A549 (cell line): ENCODE data around the gene FOLR2.

ENCODE experiments used
- CHD2 ChIP-seq: fragments of 150-350 bp; IDR thresholded peaks from 2 replicates; pipeline ENCODE4 v1.6.1; 2014; ENCODE audit warnings: low read length; ENCODE audit not compliant: partially characterized antibody
- CTCF ChIP-seq: fragments of >200 bp; sonication (Bioruptor Twin); formaldehyde crosslinking; IDR thresholded peaks from 3 replicates; pipeline ENCODE4 v1.5.1; 2016
- EP300 ChIP-seq, 2 experiments: fragments of >200 bp; sonication (Bioruptor Twin); formaldehyde crosslinking; IDR thresholded peaks; 2 replicates in 1 of 2; 3 replicates in 1 of 2; pipeline ENCODE4 v1.6.1; 2016 to 2017
- FOSL2 ChIP-seq, 2 experiments: fragments of 450-650 bp in 1 of 2; fragments of >200 bp in 1 of 2; sonication (Bioruptor Twin) in 1 of 2; formaldehyde crosslinking; IDR thresholded peaks; 2 replicates each; pipeline versions ENCODE4 v1.5.0 to v1.6.1; 2016 to 2020; ENCODE audit warnings: mild to moderate bottlenecking in 1 of 2, moderate library complexity in 1 of 2
- GATA3 ChIP-seq: IDR thresholded peaks from 2 replicates; pipeline ENCODE4 v1.6.1; 2012; ENCODE audit warnings: borderline replicate concordance
- HOXA7 ChIP-seq: fragments of 250-450 bp; sonication (Bioruptor Pico); IDR thresholded peaks from 2 replicates; pipeline ENCODE4 v1.5.0; 2020; ENCODE audit warnings: mild to moderate bottlenecking, moderate library complexity
- MAX ChIP-seq: IDR thresholded peaks from 2 replicates; pipeline ENCODE4 v1.6.1; 2012
- MYC ChIP-seq: IDR thresholded peaks from 2 replicates; pipeline ENCODE4 v1.6.1; 2012; ENCODE audit warnings: mild to moderate bottlenecking, inconsistent platforms, low read length, improper control_type of control experiment, borderline replicate concordance
- POLR2A ChIP-seq: IDR thresholded peaks from 2 replicates; pipeline ENCODE4 v1.6.1; 2012; ENCODE audit warnings: mild to moderate bottlenecking, low read length
- TF ChIP-seq, protein P1 (sequence below): IDR thresholded peaks from 2 replicates; pipeline ENCODE4 v1.6.1; 2012; ENCODE audit warnings: low read depth, borderline replicate concordance

GRCh38 chr11:72233056-72233772, 16.6 kb downstream of the FOLR2 start:
- TF ChIP-seq, protein P1, sequence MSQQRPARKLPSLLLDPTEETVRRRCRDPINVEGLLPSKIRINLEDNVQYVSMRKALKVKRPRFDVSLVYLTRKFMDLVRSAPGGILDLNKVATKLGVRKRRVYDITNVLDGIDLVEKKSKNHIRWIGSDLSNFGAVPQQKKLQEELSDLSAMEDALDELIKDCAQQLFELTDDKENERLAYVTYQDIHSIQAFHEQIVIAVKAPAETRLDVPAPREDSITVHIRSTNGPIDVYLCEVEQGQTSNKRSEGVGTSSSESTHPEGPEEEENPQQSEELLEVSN, result no peak
- TF ChIP-seq GATA3 (no peak), CTCF (no peak), FOSL2 (IDR thresholded peaks at IDR 0.05) (no peak), FOSL2 (CRISPR knock-in tag; IDR thresholded peaks at IDR 0.05) (no peak), POLR2A (no peak), MYC (no peak), MAX (no peak), CHD2 (no peak), EP300 (IDR thresholded peaks at IDR 0.05) (no peak), HOXA7 (CRISPR knock-in tag) (no peak)
